GM12875 (cell line): ENCODE data around the gene RHBG.
A peak's percentile ranks its signal among the peaks of the same experiment; 100 is the strongest.
"Not testable (repeated sequence)": the region's sequence is repeated elsewhere in the genome, so short reads cannot be mapped to it uniquely, and the experiment has no call there.

Source experiments
- H3K4me3 ChIP-seq: one replicate; pipeline ENCODE4 v1.5.1; 2011; ENCODE audit warnings: low read depth, low read length, control low read depth
- CTCF ChIP-seq: IDR thresholded peaks from 2 replicates; pipeline ENCODE4 v1.5.1; 2011; ENCODE audit warnings: low read depth, mild to moderate bottlenecking, control low read depth, inconsistent platforms, low read length, moderate library complexity, borderline replicate concordance; ENCODE audit not compliant: insufficient read depth

The RHBG gene

GRCh38 chr1:156338180-156338976 lies 30.6 kb upstream of the RHBG start, which contains the start of the genes CCT3 and TSACC:
CCT3 (minus strand) TSS chr1:156338292; CDS start chr1:156338184, 108 bp downstream.
TSACC (plus strand) TSS chr1:156338526; CDS start chr1:156339758, 1,232 bp downstream.
- H3K4me3 ChIP-seq = peak within 1 kb of the TSS; percentile 91
- no peak for TF ChIP-seq CTCF

GRCh38 chr1:156342166-156342955 lies 26.6 kb upstream of the RHBG start:
- no peak for TF ChIP-seq CTCF
- no peak overlapping the region for H3K4me3 ChIP-seq

- H3K4me3 ChIP-seq = no peak overlapping the region
- TF ChIP-seq CTCF = no peak
These were observed 24.6 kb upstream of the RHBG start for GRCh38 chr1:156344409-156344808.

GRCh38 chr1:156346035-156346434 lies 23.0 kb upstream of the RHBG start:
- H3K4me3 ChIP-seq = not testable (repeated sequence)

- H3K4me3 ChIP-seq = no peak overlapping the region
- no peak for TF ChIP-seq CTCF
These were observed 22.4 kb upstream of the RHBG start for GRCh38 chr1:156346636-156347035.

- TF ChIP-seq CTCF = no peak
- H3K4me3 ChIP-seq = no peak overlapping the region
These were observed 21.7 kb upstream of the RHBG start for GRCh38 chr1:156347331-156347730.

- H3K4me3 ChIP-seq = not testable (repeated sequence)
These were observed 16.5 kb upstream of the RHBG start for GRCh38 chr1:156352481-156352880.
